Measurements from ENCODE around the gene WDR31.
"Not testable (repeated sequence)": the region's sequence is repeated elsewhere in the genome, so short reads cannot be mapped to it uniquely, and the experiment has no call there.

The WDR31 gene

GRCh38 chr9:113368348-113368981 lies 28.4 kb upstream of the WDR31 start:
- no peak for DNase-seq (ENCODE audit: low spot score)

- DNase-seq (ENCODE audit: low spot score) = not testable (repeated sequence)
These were observed 25.6 kb upstream of the WDR31 start for GRCh38 chr9:113365652-113366051.

GRCh38 chr9:113364951-113365350 lies 24.9 kb upstream of the WDR31 start:
- no peak for DNase-seq (ENCODE audit: low spot score)

DNA sequence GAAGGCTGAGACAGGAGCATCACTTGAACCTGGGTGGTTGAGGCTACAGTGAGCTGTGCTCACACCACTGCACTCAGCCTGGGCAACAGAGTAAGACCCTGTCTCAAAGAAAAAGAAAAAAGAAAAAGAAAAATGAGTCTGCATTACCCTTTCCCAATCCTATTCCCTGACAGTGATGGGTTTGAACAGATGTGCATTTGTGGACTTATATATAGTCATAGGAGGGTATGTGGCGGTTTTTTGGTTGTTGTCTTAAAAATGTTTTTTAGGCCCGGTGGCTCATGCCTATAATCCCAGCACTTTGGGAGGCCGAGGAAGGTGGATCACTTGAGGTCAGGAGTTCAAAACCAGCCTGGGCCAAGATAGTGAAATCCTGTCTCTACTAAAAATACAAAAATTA lies 23.3 kb upstream of the WDR31 start:
- DNase-seq (ENCODE audit: low spot score) = no peak

GRCh38 chr9:113361304-113362018 lies 21.4 kb upstream of the WDR31 start:
- no peak for DNase-seq (ENCODE audit: low spot score)

DNA sequence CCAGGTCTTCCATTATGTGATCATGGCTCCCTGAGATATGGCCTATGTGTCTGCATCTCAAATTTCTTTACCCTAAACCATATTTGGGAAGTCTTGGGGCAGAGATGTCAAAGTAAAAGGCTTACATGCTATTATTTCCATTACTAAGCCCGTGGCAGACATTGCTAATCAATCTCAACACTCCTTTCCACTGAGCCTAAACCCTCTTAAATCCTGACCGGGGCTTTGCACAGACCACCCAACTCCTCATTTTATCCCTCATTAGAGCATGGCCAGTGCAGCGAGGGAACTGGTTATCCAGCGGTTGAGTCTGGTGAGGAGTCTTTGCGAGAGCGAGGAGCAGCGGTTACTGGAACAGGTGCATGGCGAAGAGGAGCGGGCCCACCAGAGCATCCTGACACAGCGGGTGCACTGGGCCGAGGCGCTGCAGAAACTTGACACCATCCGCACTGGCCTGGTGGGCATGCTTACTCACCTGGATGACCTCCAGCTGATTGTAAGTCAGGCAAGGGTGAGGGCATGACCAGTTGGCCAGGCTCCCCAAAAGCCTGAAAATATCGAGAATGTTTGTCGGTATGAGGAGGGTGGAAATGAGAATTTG lies 20.3 kb upstream of the WDR31 start:
- DNase-seq (ENCODE audit: low spot score) = no peak

- no peak for DNase-seq (ENCODE audit: low spot score)
These were observed 19.3 kb upstream of the WDR31 start for GRCh38 chr9:113359385-113359784.

GRCh38 chr9:113356686-113357292 lies 16.7 kb upstream of the WDR31 start:
- no peak for DNase-seq (ENCODE audit: low spot score)

DNA sequence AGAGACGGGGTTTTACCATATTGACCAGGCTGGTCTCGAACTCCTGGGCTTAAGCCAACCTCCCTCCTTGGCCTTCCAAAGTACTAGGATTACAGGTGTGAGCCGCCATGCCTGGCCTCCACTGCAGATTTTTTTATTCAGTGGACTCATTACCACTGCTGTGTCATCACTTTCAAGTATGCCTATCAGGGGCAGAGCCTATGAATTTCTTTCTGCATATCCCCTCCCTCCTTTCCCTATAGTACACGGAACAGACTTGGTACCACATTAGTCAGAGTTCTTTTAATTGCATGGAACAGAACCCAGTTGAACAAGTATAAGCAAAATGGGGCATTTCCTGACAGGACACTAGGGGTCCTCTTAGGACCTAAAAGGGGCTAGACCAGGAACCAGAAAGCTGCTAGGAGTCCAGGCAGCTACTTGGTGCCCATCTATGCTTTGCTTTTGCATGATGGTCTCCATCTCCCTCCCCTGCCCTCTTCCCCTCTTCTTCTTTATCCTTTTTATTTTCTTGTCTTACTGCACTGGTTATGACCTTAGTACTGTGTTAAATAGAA lies 15.0 kb upstream of the WDR31 start:
- no peak for DNase-seq (ENCODE audit: low spot score)

DNA sequence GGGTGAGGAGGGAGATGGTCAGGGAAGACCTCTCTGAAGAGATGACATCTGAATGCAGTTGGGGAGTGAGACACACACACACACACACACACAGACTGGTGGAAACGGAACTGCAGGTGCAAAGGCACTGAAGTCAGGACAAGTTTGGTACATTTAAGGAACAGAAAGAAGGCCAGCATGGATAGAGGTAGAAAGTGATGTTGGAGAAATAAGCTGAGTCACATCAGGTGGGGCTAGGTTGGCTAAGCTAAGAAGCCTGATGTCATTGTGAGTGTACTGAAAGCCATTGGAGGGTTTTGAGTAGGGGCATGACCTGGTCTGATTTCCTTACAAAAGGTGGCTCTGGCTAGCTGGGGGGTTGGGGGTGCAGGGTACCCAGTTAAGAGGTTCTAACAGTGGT lies 12.3 kb upstream of the WDR31 start:
- no peak for DNase-seq (ENCODE audit: low spot score)

GRCh38 chr9:113352006-113352405 lies 11.9 kb upstream of the WDR31 start:
- DNase-seq (ENCODE audit: low spot score) = no peak

GRCh38 chr9:113350937-113351336 lies 10.9 kb upstream of the WDR31 start:
- DNase-seq (ENCODE audit: low spot score) = no peak

GRCh38 chr9:113350107-113350661 lies 10.1 kb upstream of the WDR31 start:
- no peak for DNase-seq (ENCODE audit: low spot score)

DNA sequence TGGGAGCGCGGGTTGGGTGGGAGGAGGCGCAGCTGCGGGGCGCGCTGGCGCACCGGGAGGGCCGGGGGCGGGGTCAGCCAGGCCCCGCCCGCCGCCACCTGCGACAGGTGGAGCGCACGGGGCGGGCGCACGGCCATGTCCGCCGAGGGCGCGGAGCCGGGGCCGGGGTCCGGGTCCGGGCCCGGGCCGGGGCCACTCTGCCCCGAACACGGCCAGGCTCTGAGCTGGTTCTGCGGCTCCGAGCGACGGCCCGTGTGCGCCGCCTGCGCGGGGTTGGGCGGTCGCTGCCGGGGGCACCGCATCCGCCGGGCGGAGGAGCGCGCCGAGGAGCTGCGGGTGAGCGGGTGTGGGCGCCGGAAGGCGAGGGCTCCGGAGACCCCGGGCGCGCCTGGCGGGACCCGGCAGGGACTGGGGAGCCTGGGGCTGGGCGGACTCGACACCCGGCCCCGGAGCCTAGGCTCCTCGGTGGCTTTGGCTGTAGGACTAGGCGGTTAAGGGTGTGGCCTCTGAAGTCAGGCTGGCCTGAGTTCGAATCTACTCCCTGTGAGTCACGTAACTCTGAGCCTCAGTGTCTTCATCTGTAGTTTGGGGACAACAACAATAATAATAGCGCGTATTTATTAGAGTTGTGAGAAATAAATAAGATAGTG lies 9.5 kb upstream of the WDR31 start, which contains the start of gene BSPRY:
Gene BSPRY (plus strand): TSS at position 97 of the 650 bp plus-strand sequence. CDS start 39 bp downstream, at position 136.
- peak; percentile 58 for DNase-seq (ENCODE audit: low spot score)

- DNase-seq (ENCODE audit: low spot score) = no peak
These were observed 9.0 kb upstream of the WDR31 start for GRCh38 chr9:113349066-113349444.

DNA sequence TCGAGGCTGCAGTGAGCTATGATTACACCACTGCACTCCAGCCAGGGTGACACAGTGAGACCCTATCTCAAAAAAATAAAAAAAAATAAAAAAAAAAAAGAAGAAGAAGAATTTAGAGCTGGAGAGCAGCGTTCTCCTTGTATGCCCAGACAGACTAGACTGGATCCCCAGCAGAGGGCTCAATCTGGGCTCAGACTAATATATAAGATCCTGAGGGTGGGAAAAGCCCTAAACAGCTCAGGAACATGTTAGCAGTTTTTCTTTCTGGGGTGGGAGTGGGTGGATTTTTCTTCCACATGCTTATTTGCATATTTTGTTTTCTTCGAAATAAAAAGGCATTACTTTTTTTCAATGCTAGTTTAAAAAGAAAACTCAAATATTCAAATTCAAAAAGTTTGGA lies 8.4 kb upstream of the WDR31 start:
- DNase-seq (ENCODE audit: low spot score) = no peak

- DNase-seq (ENCODE audit: low spot score) = no peak
These were observed 5.6 kb upstream of the WDR31 start for GRCh38 chr9:113345671-113346070.

- DNase-seq (ENCODE audit: low spot score) = no peak
These were observed 5.1 kb upstream of the WDR31 start for GRCh38 chr9:113345190-113345589.

- DNase-seq (ENCODE audit: low spot score) = no peak
These were observed 3.7 kb upstream of the WDR31 start for GRCh38 chr9:113343732-113344231.

GRCh38 chr9:113341712-113342410 lies 1.8 kb upstream of the WDR31 start:
- DNase-seq (ENCODE audit: low spot score) = no peak

DNA sequence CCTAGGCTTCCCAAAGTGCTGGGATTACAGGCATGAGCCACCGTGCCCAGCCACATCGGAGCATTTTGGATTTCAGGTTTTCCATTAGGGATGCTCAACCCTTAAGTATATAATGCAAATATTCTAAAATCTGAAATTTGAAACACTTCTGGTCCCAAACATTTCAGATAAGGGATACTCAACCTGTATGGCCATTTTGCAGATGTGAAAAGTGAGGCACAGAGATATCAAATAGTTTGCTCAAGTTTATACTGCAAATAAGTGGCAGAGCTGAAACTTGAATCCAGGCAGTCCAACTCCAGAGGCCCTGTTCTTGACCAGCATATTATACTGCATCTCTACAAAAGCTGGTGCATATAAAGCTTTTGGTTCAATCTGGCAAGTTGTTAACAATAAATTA lies 2.4 kb downstream of the WDR31 start:
- DNase-seq (ENCODE audit: low spot score) = no peak

All from ecto neural progenitor cell (in vitro differentiated cells).